Duodenal mucosa (tissue), 2 donors: Measurements from ENCODE around the gene FAR2.

ENCODE experiments used
- H3K27ac ChIP-seq: one replicate; pipeline ENCODE4 v1.7.0; 2013; ENCODE audit warnings: low read depth, low read length
- H3K27me3 ChIP-seq, 2 donors: one replicate each; pipeline ENCODE4 v1.7.0; 2013; ENCODE audit warnings: low read length in 2 of 2, control low read depth in 1 of 2; ENCODE audit not compliant: insufficient read depth in 2 of 2, control insufficient read depth in 1 of 2
- H3K36me3 ChIP-seq, 2 donors: one replicate each; pipeline ENCODE4 v1.7.0; 2013; ENCODE audit warnings: low read length in 2 of 2, control low read depth in 1 of 2; ENCODE audit not compliant: insufficient read depth in 2 of 2, control insufficient read depth in 1 of 2
- H3K4me1 ChIP-seq, 2 donors: one replicate each; pipeline ENCODE4 v1.7.0; 2013; ENCODE audit warnings: low read length in 2 of 2, control low read depth in 1 of 2; ENCODE audit not compliant: insufficient read depth in 2 of 2, control insufficient read depth in 1 of 2
- H3K4me3 ChIP-seq, 2 donors: one replicate each; pipeline ENCODE4 v1.7.0; 2013; ENCODE audit warnings: low read length in 2 of 2, low read depth in 1 of 2
- H3K9ac ChIP-seq, 2 donors: one replicate each; pipeline ENCODE4 v1.7.0; 2013; ENCODE audit warnings: low read length in 2 of 2, low read depth in 1 of 2
- H3K9me3 ChIP-seq, 2 donors: one replicate each; pipeline ENCODE4 v1.7.0; 2013; ENCODE audit warnings: low read length in 2 of 2, control low read depth in 1 of 2; ENCODE audit not compliant: control insufficient read depth in 1 of 2

The FAR2 gene

GRCh38 chr12:29273178-29273843, 124.2 kb downstream of the FAR2 start:
- Histone ChIP-seq H3K36me3 (peaks cover 0 to 5% of the 10 kb centered on the region in 2 donors), H3K27ac (no peak overlapping the region), H3K4me1 (no peaks in the 10 kb centered on the region), H3K27me3 (no peaks in the 10 kb centered on the region), H3K4me3 (no peak overlapping the region), H3K9ac (no peak overlapping the region), H3K9me3 (no peaks in the 10 kb centered on the region)

DNA sequence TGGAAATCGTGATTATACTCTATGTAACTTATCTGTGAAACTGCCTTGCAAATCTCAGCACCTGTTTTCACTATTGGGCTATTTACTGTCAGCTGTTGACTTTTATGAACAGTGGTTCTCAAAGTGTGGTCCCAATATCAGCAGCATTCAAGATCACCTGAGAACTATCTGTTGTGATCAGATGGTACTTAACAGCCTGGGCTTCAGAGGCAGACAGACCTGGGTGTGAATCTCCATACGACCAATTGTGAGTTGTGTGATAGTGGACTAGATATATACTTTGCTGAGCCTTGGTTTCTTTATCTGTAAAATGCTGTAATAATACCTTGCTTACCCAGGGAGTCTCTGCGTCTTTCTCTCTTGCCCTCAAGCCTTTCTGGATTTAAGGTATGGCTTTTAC, 126.8 kb downstream of the FAR2 start:
- Histone ChIP-seq H3K27ac (no peak overlapping the region), H3K4me1 (no peaks in the 10 kb centered on the region), H3K9me3 (no peaks in the 10 kb centered on the region)

GRCh38 chr12:29277231-29277630, 128.2 kb downstream of the FAR2 start:
- Histone ChIP-seq H3K9ac (no peak overlapping the region), H3K4me1 (no peaks in the 10 kb centered on the region), H3K27ac (no peak overlapping the region), H3K9me3 (no peaks in the 10 kb centered on the region), H3K4me3 (no peak overlapping the region), H3K36me3 (no peaks in the 10 kb centered on the region), H3K27me3 (no peaks in the 10 kb centered on the region)

More for the DNA sequence above, 126.8 kb downstream of the FAR2 start:
- Histone ChIP-seq H3K9ac (no peak overlapping the region), H3K4me3 (no peak overlapping the region), H3K36me3 (no peaks in the 10 kb centered on the region), H3K27me3 (no peaks in the 10 kb centered on the region)

GRCh38 chr12:29278673-29279420, 129.8 kb downstream of the FAR2 start:
- no peaks in the 10 kb centered on the region for H3K4me1 ChIP-seq
- H3K27ac ChIP-seq = no peak overlapping the region

DNA sequence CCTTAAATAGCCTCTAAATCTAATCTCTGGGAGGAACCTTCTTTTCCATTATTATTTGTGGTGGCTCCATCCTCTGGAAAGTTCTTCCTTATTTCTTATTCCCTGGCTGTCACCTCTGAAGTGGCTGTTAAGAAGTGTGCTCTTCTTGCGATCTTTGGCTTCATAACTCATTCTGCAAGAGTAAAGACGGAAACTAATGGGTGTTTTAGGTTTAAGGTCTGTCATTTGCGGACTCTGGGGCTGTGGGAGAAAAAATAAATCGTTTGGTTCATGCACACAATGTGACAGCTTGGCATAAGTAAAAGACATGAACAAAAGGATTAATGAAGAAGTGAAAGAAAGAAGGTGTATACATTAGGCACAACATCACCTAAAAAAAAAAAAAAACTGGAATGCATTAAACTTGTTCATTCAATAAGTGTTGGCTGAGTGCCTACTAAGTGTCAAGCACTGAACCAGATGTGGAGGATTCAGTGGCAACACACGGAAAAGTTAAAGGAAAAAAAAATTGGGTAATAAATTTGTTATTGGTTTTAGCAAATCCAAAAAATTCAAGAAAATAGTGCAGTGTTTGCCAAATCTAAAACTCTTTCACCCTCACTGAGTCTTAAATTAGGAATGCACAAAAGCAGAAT, 132.4 kb downstream of the FAR2 start:
- Histone ChIP-seq H3K9ac (no peak overlapping the region), H3K4me3 (no peak overlapping the region), H3K9me3 (no peaks in the 10 kb centered on the region), H3K36me3 (no peaks in the 10 kb centered on the region), H3K27me3 (no peaks in the 10 kb centered on the region), H3K27ac (no peak overlapping the region), H3K4me1 (no peaks in the 10 kb centered on the region)

More at GRCh38 chr12:29278673-29279420, 129.8 kb downstream of the FAR2 start:
- H3K9ac ChIP-seq = no peak overlapping the region
- no peaks in the 10 kb centered on the region for H3K36me3 ChIP-seq
- no peak overlapping the region for H3K4me3 ChIP-seq
- no peaks in the 10 kb centered on the region for H3K9me3 ChIP-seq
- no peaks in the 10 kb centered on the region for H3K27me3 ChIP-seq

- no peak overlapping the region for H3K9ac ChIP-seq
- H3K9me3 ChIP-seq = no peaks in the 10 kb centered on the region
- H3K36me3 ChIP-seq = no peaks in the 10 kb centered on the region
- H3K4me3 ChIP-seq = no peak overlapping the region
- H3K27ac ChIP-seq = no peak overlapping the region
- no peaks in the 10 kb centered on the region for H3K27me3 ChIP-seq
- no peaks in the 10 kb centered on the region for H3K4me1 ChIP-seq
Observed at GRCh38 chr12:29282031-29282816, 133.1 kb downstream of the FAR2 start.

GRCh38 chr12:29283969-29284700, 135.1 kb downstream of the FAR2 start:
- Histone ChIP-seq H3K36me3 (no peaks in the 10 kb centered on the region), H3K27ac (no peak overlapping the region), H3K27me3 (no peaks in the 10 kb centered on the region), H3K4me1 (no peaks in the 10 kb centered on the region), H3K4me3 (no peak overlapping the region), H3K9ac (no peak overlapping the region), H3K9me3 (no peaks in the 10 kb centered on the region)

DNA sequence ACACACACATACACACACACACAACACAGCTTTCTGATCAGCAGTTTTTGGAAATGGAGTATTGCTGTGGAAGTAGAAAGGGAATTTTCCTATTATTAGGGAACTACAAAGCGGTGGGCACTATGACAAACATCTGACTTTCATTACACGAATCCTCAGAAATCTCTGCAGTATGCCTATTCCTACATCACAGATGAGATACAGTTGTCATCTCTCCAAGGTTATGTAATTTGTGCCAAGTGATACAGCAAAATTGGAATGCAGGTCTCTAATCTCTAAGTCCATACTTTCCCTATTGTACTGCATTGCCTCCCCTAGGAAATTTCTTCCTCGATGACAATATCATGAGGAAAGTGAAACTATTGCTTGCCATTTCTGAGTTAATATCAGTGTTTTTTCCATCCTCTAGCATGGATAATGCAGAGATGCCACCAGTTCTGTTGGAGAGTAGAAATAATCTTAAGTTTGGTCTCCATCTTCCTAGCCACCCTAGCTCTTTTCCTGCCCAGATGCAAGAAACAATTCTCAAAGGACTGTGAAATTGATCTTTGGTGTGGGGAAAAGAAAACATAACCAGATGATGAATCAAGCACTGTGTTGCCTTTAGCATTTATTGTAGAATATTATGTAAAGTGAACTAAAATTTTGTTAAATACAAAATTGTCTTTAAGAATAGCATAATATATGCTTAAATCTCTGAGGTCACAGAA, 137.2 kb downstream of the FAR2 start:
- Histone ChIP-seq H3K4me3 (no peak overlapping the region), H3K36me3 (no peaks in the 10 kb centered on the region), H3K27me3 (no peaks in the 10 kb centered on the region), H3K9ac (no peak overlapping the region), H3K27ac (no peak overlapping the region), H3K9me3 (peaks cover 2 to 3% of the 10 kb centered on the region in 2 donors), H3K4me1 (no peaks in the 10 kb centered on the region)

- Histone ChIP-seq H3K36me3 (no peaks in the 10 kb centered on the region), H3K4me1 (no peaks in the 10 kb centered on the region), H3K9me3 (peaks cover 2 to 3% of the 10 kb centered on the region in 2 donors), H3K27me3 (no peaks in the 10 kb centered on the region), H3K9ac (no peak overlapping the region), H3K27ac (no peak overlapping the region), H3K4me3 (no peak overlapping the region)
Observed at GRCh38 chr12:29287622-29288021, 138.5 kb downstream of the FAR2 start.
